HG03565 (cell line): ENCODE data around the gene LINS1.
"Not testable (repeated sequence)": the region's sequence is repeated elsewhere in the genome, so short reads cannot be mapped to it uniquely, and the experiment has no call there.

Experiments
- ATAC-seq: cut with Tn5 transposase; IDR thresholded peaks from one replicate; pipeline ENCODE4 v1.9.1; 2021; ENCODE audit warnings: mild to moderate bottlenecking, moderate library complexity; ENCODE audit not compliant: unreplicated experiment

LINS1 gene

GRCh38 chr15:100601617-100602063, 344 bp downstream of the LINS1 start:
- no peak for ATAC-seq

- no peak for ATAC-seq
Measured at GRCh38 chr15:100601163-100601562, 821 bp downstream of the LINS1 start.

- ATAC-seq = no peak
Measured at GRCh38 chr15:100598655-100599054, 3.3 kb downstream of the LINS1 start.

- no peak for ATAC-seq
Measured at GRCh38 chr15:100597862-100598261, 4.1 kb downstream of the LINS1 start.

- ATAC-seq = peak; percentile 80
Measured at GRCh38 chr15:100596792-100597191, 5.2 kb downstream of the LINS1 start.

- ATAC-seq = no peak
Measured at GRCh38 chr15:100595964-100596363, 6.0 kb downstream of the LINS1 start.

GRCh38 chr15:100593431-100593830, 8.6 kb downstream of the LINS1 start:
- ATAC-seq = no peak

- ATAC-seq = no peak
Measured at GRCh38 chr15:100592898-100593297, 9.1 kb downstream of the LINS1 start.

- ATAC-seq = no peak
Measured at GRCh38 chr15:100591835-100592234, 10.1 kb downstream of the LINS1 start.

- not testable (repeated sequence) for ATAC-seq
Measured at GRCh38 chr15:100591163-100591562, 10.8 kb downstream of the LINS1 start.

GRCh38 chr15:100588638-100589242, 13.2 kb downstream of the LINS1 start:
- ATAC-seq = no peak

- ATAC-seq = no peak
Measured at GRCh38 chr15:100580414-100580813, 21.6 kb downstream of the LINS1 start.

GRCh38 chr15:100573526-100573925, 28.5 kb downstream of the LINS1 start:
- no peak for ATAC-seq

GRCh38 chr15:100572362-100572983, 29.5 kb downstream of the LINS1 start:
- ATAC-seq = no peak

GRCh38 chr15:100571592-100572167, 30.3 kb downstream of the LINS1 start:
- no peak for ATAC-seq

GRCh38 chr15:100570735-100571313, 31.2 kb downstream of the LINS1 start:
- ATAC-seq = peak; percentile 60

GRCh38 chr15:100570275-100570674, 31.7 kb downstream of the LINS1 start:
- no peak for ATAC-seq

GRCh38 chr15:100569391-100569790, 32.6 kb downstream of the LINS1 start:
- no peak for ATAC-seq

- no peak for ATAC-seq
Measured at GRCh38 chr15:100566850-100567628, 34.9 kb downstream of the LINS1 start.

- ATAC-seq = no peak
Measured at GRCh38 chr15:100565591-100565990, 36.4 kb downstream of the LINS1 start.

GRCh38 chr15:100560323-100560722, 41.7 kb downstream of the LINS1 start:
- no peak for ATAC-seq
